Endothelial cell of umbilical vein (primary cell): ENCODE results near the gene RASL10A.

Experiments used
- EZH2 ChIP-seq: IDR thresholded peaks from 2 replicates; pipeline ENCODE4 v1.6.1; 2012; ENCODE audit warnings: borderline replicate concordance, low read depth, mild to moderate bottlenecking, moderate library complexity, low read length, inconsistent platforms; ENCODE audit not compliant: severe bottlenecking
- FOS ChIP-seq: IDR thresholded peaks from 2 replicates; pipeline ENCODE4 v1.6.1; 2011; ENCODE audit warnings: mild to moderate bottlenecking, low read length, moderate library complexity, borderline replicate concordance; ENCODE audit not compliant: insufficient read depth
- POLR2A ChIP-seq: IDR thresholded peaks from 2 replicates; pipeline ENCODE4 v1.6.1; 2012; ENCODE audit warnings: low read depth, mild to moderate bottlenecking, control low read depth, low read length
- POLR2AphosphoS5 ChIP-seq: IDR thresholded peaks from 2 replicates; pipeline ENCODE4 v1.6.1; 2012; ENCODE audit warnings: low read depth, mild to moderate bottlenecking, control low read depth, low read length, moderate library complexity; ENCODE audit not compliant: insufficient read depth
- TF ChIP-seq, protein P1 (sequence below): IDR thresholded peaks from 2 replicates; pipeline ENCODE4 v1.6.1; 2011; ENCODE audit not compliant: insufficient read depth, insufficient read length
- TF ChIP-seq, protein P2 (sequence below), 2 donors: IDR thresholded peaks; 1 replicate in 1 of 2; 2 replicates in 1 of 2; pipeline ENCODE4 v1.5.1; 2011; ENCODE audit warnings: low read length in 2 of 2, mild to moderate bottlenecking in 2 of 2, moderate library complexity in 2 of 2, control low read depth in 1 of 2, inconsistent platforms in 1 of 2, low read depth in 1 of 2; ENCODE audit not compliant: insufficient read depth in 1 of 2; ENCODE audit errors: extremely low read depth in 1 of 2

DNA sequence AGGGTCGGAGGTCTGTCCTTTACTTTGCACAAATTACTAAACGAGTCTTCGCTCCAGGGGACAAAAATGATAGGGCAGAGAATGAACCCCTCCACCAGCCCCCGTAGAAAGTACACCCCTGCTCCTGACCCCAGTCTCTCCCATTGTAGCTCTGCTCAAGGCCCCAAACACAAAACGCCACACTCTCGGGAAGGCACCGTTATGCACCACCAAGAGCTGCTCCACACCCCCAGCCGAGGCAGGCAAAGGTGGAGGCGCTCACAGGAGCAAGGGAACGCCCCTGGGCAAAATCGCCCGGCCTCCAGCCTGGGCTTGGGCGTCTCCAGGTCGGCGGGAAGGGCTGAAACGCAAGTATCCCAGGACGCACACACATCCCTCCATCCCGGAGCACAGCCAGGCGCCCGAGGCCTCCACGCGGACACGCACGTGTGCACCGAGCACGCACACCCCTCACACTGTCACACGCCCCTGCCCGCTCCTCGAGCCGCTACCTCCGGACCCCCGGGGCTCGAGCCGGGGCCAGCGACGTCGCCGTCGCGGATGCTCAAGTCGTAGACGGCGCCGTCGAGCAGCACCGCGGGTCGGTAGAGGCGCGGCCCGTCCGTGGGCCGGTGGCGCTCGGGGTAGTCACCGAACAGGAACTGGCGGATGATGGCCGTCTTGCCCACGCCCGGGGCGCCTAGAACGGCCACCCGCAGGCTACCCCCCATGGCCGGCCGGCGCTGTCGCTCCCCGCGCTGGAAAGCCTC lies 786 bp downstream of the RASL10A start:
- TF ChIP-seq, protein P1, sequence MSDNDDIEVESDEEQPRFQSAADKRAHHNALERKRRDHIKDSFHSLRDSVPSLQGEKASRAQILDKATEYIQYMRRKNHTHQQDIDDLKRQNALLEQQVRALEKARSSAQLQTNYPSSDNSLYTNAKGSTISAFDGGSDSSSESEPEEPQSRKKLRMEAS, result no peak
- TF ChIP-seq EZH2, result peak; percentile 67
- TF ChIP-seq, protein P2, sequence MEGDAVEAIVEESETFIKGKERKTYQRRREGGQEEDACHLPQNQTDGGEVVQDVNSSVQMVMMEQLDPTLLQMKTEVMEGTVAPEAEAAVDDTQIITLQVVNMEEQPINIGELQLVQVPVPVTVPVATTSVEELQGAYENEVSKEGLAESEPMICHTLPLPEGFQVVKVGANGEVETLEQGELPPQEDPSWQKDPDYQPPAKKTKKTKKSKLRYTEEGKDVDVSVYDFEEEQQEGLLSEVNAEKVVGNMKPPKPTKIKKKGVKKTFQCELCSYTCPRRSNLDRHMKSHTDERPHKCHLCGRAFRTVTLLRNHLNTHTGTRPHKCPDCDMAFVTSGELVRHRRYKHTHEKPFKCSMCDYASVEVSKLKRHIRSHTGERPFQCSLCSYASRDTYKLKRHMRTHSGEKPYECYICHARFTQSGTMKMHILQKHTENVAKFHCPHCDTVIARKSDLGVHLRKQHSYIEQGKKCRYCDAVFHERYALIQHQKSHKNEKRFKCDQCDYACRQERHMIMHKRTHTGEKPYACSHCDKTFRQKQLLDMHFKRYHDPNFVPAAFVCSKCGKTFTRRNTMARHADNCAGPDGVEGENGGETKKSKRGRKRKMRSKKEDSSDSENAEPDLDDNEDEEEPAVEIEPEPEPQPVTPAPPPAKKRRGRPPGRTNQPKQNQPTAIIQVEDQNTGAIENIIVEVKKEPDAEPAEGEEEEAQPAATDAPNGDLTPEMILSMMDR (IDR thresholded peaks at IDR 0.05; ENCODE audit: extremely low read depth in 1 of 2, insufficient read depth in 1 of 2, low read depth in 1 of 2, low read length in 2 of 2), result no peak
- TF ChIP-seq POLR2AphosphoS5, result no peak
- TF ChIP-seq POLR2A, result no peak
- TF ChIP-seq FOS, result no peak
